Body of pancreas (tissue), 4 donors: Measurements from ENCODE around the gene ZNG1F.
"Not testable (repeated sequence)": the region's sequence is repeated elsewhere in the genome, so short reads cannot be mapped to it uniquely, and the experiment has no call there.

Experiments used
- CTCF ChIP-seq, 7 experiments: fragments of 450-650 bp in 4 of 7; fragments of 200-600 bp in 3 of 7; sonication (generic) in 3 of 7; IDR thresholded peaks; one replicate each; pipeline ENCODE4 v1.5.1; 2016 to 2019; ENCODE audit warnings: antibody characterized with exemption in 7 of 7
- POLR2A ChIP-seq, 3 donors: fragments of 450-650 bp; IDR thresholded peaks; one replicate each; pipeline ENCODE4 v1.6.1; 2016; ENCODE audit warnings: antibody characterized with exemption in 3 of 3, mild to moderate bottlenecking in 2 of 3

- TF ChIP-seq CTCF, POLR2A (IDR thresholded peaks at IDR 0.05): not testable (repeated sequence)
Measured at GRCh38 chr9:41189217-41189616, at the start of gene ZNG1F.
